ENCODE data around the gene TET2. TPM values are rescaled to one million over a fixed set of nuclear protein-coding genes. Genes with fewer than 3 reads are reported as not detected.

The TET2 gene
- total and polyA plus RNA-seq, 5 donors from 2014 or later: 9.9 to 53.2 (median 19.7) TPM

DNA sequence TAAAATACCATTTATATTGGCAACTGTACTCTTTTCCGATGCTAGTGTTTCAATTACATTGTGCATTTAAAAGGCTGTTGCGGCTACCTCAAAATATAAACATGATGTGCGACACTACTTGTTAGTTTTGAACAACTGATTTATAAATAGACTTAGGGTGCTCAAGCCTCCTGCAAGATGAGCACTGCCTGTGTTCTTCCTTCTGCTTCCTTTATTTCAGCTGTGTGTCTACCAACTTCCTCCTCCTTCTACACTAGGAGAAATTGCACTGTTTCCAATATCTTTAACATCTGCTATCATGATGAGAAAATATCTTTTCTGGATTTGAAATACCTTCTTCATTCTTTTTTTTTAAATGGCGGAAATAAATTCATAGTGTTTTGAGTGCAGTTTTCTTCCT lies 24.0 kb downstream of the TET2 start:
- H3K4me1 ChIP-seq (ENCODE audit: control insufficient read depth, insufficient read depth, low read length, poor library complexity, severe bottlenecking): no peaks in the 10 kb centered on the region
- ATAC-seq (ENCODE audit: low read depth in 2 of 2) (no peak), DNase-seq (no peak)
- no peaks in the 10 kb centered on the region for H3K27me3 ChIP-seq (ENCODE audit: control insufficient read depth, insufficient read depth, low read length)
- Mint-ChIP-seq H3K27me3 (no peaks in the 10 kb centered on the region), H3K9me3 (peaks cover 0 to 7% (median 5%) of the 10 kb centered on the region in 7 donors), H3K27ac (no peak overlapping the region), H3K4me3 (no peak overlapping the region), H3K4me1 (peaks cover 18 to 34% (median 25%) of the 10 kb centered on the region in 4 donors), H3K36me3 (peaks cover 42% of the 10 kb centered on the region)
- no peak overlapping the region for H3K27ac ChIP-seq (ENCODE audit: insufficient read depth, low read length, poor library complexity, severe bottlenecking)
- no peaks in the 10 kb centered on the region for H3K9me3 ChIP-seq (ENCODE audit: control insufficient read depth in 2 of 2, low read length in 2 of 2)
- peaks cover 19% of the 10 kb centered on the region for H3K36me3 ChIP-seq (ENCODE audit: control insufficient read depth, insufficient read depth, low read length)
- no peak overlapping the region for H3K4me3 ChIP-seq (ENCODE audit: low read depth, low read length)

DNA sequence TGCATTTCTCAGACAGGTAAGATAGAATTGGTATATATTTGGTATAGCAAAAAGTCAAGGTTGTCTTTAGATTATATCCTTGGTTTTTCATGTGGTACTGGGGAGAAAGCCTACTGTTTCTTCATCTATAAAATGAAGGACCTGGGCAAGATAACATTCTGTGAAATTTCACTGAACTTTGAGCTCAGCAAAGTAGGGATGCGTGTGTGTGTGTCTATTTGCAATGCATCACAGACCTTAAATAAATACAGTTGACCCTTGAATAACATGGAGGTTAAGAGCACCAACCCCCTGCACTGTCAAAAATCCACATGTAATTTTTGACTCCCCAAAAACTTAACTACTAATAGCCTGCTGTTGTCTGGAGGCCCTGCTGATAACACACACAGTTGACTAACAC lies 25.2 kb downstream of the TET2 start:
- Mint-ChIP-seq H3K4me1 (peaks cover 18 to 36% (median 25%) of the 10 kb centered on the region in 4 donors), H3K4me3 (no peak overlapping the region), H3K36me3 (peaks cover 49% of the 10 kb centered on the region), H3K9me3 (peaks cover 0 to 8% (median 5%) of the 10 kb centered on the region in 7 donors), H3K27ac (no peak overlapping the region), H3K27me3 (no peaks in the 10 kb centered on the region)
- no peaks in the 10 kb centered on the region for H3K9me3 ChIP-seq (ENCODE audit: control insufficient read depth in 2 of 2, low read length in 2 of 2)
- H3K27ac ChIP-seq (ENCODE audit: insufficient read depth, low read length, poor library complexity, severe bottlenecking): no peak overlapping the region
- peaks cover 19% of the 10 kb centered on the region for H3K36me3 ChIP-seq (ENCODE audit: control insufficient read depth, insufficient read depth, low read length)
- DNase-seq (no peak), ATAC-seq (ENCODE audit: low read depth in 2 of 2) (no peak)
- no peak overlapping the region for H3K4me3 ChIP-seq (ENCODE audit: low read depth, low read length)
- no peaks in the 10 kb centered on the region for H3K27me3 ChIP-seq (ENCODE audit: control insufficient read depth, insufficient read depth, low read length)
- no peaks in the 10 kb centered on the region for H3K4me1 ChIP-seq (ENCODE audit: control insufficient read depth, insufficient read depth, low read length, poor library complexity, severe bottlenecking)

DNA sequence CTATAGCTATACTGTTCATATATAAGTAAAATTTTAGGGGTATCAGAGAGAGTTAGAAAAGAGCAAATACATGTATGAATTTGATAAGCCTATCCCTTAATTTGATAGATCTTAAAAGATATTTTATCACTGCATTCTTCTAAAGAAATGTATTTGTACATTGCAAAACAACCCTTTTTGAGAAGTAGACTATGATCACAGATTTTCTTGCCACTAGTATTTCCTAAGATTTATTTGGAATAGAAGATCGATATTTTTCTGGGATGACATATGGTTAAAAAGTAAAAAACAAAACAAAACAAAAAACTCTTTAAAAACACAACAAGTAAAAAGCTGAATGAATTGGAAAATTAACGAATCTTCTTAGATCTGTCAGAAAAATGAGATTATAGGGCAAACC lies 27.4 kb downstream of the TET2 start:
- peaks cover 15% of the 10 kb centered on the region for H3K36me3 ChIP-seq (ENCODE audit: control insufficient read depth, insufficient read depth, low read length)

DNA sequence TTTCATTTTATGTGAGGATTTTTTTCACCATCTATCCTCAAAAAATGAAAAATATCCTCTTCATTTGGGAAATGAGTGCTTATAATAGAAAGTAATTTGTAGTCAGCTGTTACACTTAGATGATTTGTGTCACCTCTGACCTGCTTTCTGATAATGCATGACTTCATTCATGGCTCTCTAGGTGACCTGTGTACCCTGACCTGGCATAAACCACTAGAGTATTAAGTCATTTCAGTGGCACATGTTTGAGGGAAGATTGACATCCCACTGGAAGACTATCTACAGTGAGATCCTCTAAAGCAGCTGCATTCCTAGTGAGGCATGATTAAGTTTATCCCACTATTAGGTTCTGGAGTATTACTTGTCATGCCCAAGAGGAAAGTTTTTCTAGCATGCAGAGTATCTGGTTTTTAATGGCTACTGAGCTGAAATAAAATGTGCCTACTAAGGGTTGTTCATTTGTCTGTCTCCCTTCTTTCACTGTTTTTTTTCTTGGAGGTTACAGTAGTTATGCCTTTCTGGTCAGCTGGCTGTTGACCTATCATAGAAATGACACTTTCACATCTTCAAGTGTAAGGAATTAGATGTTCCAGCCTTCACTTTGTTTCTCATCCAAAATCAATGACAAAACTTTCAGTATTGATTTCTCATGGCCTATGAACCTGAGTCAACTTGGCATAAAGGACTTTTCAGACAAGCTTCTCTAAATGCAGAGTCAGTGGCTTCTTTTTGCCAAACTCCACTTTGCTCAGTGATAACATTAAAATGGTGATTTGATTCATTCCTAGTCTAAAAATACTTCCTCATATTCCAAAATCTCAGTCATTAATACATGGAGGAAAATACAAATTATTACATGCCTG lies 33.1 kb downstream of the TET2 start:
- H3K9me3 Mint-ChIP-seq: peaks cover 0 to 5% (median 4%) of the 10 kb centered on the region in 7 donors
- no peaks in the 10 kb centered on the region for H3K27me3 Mint-ChIP-seq
- H3K27ac ChIP-seq (ENCODE audit: insufficient read depth, low read length, poor library complexity, severe bottlenecking): no peak overlapping the region
- H3K4me3 Mint-ChIP-seq: no peak overlapping the region
- DNase-seq (no peak), ATAC-seq (ENCODE audit: low read depth in 2 of 2) (no peak)
- peaks cover 24 to 35% (median 28%) of the 10 kb centered on the region in 4 donors for H3K4me1 Mint-ChIP-seq
- H3K27ac Mint-ChIP-seq: no peak overlapping the region
- H3K4me3 ChIP-seq (ENCODE audit: low read depth, low read length): no peak overlapping the region
- H3K9me3 ChIP-seq (ENCODE audit: control insufficient read depth in 2 of 2, low read length in 2 of 2): no peaks in the 10 kb centered on the region
- peaks cover 4% of the 10 kb centered on the region for H3K4me1 ChIP-seq (ENCODE audit: control insufficient read depth, insufficient read depth, low read length, poor library complexity, severe bottlenecking)
- peaks cover 1% of the 10 kb centered on the region for H3K36me3 ChIP-seq (ENCODE audit: control insufficient read depth, insufficient read depth, low read length)
- peaks cover 25% of the 10 kb centered on the region for H3K36me3 Mint-ChIP-seq
- no peaks in the 10 kb centered on the region for H3K27me3 ChIP-seq (ENCODE audit: control insufficient read depth, insufficient read depth, low read length)

More for the DNA sequence above, 27.4 kb downstream of the TET2 start:
- Histone ChIP-seq H3K4me1 (ENCODE audit: control insufficient read depth, insufficient read depth, low read length, poor library complexity, severe bottlenecking) (no peaks in the 10 kb centered on the region), H3K9me3 (ENCODE audit: control insufficient read depth in 2 of 2, low read length in 2 of 2) (no peaks in the 10 kb centered on the region), H3K27me3 (ENCODE audit: control insufficient read depth, insufficient read depth, low read length) (no peaks in the 10 kb centered on the region), H3K4me3 (ENCODE audit: low read depth, low read length) (no peak overlapping the region), H3K27ac (ENCODE audit: insufficient read depth, low read length, poor library complexity, severe bottlenecking) (no peak overlapping the region)
- peaks cover 0 to 9% (median 5%) of the 10 kb centered on the region in 7 donors for H3K9me3 Mint-ChIP-seq
- peaks cover 36% of the 10 kb centered on the region for H3K36me3 Mint-ChIP-seq
- H3K4me3 Mint-ChIP-seq: no peak overlapping the region
- H3K27ac Mint-ChIP-seq: no peak overlapping the region
- ATAC-seq (ENCODE audit: low read depth in 2 of 2) (no peak), DNase-seq (no peak)
- H3K27me3 Mint-ChIP-seq: no peaks in the 10 kb centered on the region
- H3K4me1 Mint-ChIP-seq: peaks cover 16 to 34% (median 20%) of the 10 kb centered on the region in 4 donors

DNA sequence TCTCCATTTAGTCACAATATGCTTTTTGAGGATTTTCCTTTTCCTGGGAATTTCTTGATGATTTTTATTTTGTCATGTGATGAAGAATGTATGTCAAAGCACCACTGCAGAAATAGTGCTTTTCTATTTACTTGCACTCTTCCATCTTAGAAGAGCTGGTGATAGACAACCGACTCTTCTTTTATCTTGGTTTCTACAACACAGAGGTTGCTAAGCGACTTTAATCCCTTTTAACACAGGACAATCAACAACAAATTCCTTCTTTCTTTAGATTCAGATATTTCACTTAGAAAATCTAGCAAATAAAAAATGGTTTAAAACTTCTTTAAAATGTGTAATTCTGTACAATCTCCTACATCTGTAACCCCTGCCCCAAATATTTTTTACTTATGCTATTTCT lies 34.6 kb downstream of the TET2 start:
- ATAC-seq (ENCODE audit: low read depth in 2 of 2) (no peak), DNase-seq (no peak)
- no peak overlapping the region for H3K27ac Mint-ChIP-seq
- H3K27ac ChIP-seq (ENCODE audit: insufficient read depth, low read length, poor library complexity, severe bottlenecking): no peak overlapping the region
- H3K36me3 ChIP-seq (ENCODE audit: control insufficient read depth, insufficient read depth, low read length): no peaks in the 10 kb centered on the region
- H3K27me3 ChIP-seq (ENCODE audit: control insufficient read depth, insufficient read depth, low read length): no peaks in the 10 kb centered on the region
- no peaks in the 10 kb centered on the region for H3K9me3 ChIP-seq (ENCODE audit: control insufficient read depth in 2 of 2, low read length in 2 of 2)
- no peaks in the 10 kb centered on the region for H3K27me3 Mint-ChIP-seq
- peaks cover 28 to 34% (median 29%) of the 10 kb centered on the region in 4 donors for H3K4me1 Mint-ChIP-seq
- H3K36me3 Mint-ChIP-seq: peaks cover 16% of the 10 kb centered on the region
- H3K4me1 ChIP-seq (ENCODE audit: control insufficient read depth, insufficient read depth, low read length, poor library complexity, severe bottlenecking): peaks cover 4% of the 10 kb centered on the region
- peaks cover 0 to 5% (median 2%) of the 10 kb centered on the region in 7 donors for H3K9me3 Mint-ChIP-seq
- no peak overlapping the region for H3K4me3 ChIP-seq (ENCODE audit: low read depth, low read length)
- H3K4me3 Mint-ChIP-seq: no peak overlapping the region

DNA sequence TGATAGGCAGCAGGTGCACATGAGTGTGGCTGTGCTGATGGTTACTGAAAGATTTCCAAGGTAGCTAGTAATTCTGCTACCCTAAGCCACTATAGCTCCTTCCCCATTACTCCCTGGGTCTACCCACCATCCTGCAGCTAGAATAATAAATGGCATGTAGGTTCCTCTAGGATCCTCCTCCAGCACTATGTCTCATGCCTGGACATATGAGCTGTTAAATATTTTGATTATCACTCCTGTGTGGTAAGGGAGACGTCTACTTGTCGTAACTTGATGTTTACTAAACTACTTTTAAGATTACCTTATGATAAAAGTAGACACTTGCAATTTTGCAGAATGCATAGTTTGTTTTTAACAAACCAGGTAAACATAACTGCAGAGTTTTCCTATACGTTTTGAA lies 35.5 kb downstream of the TET2 start:
- Mint-ChIP-seq H3K36me3 (peaks cover 11% of the 10 kb centered on the region), H3K27ac (no peak overlapping the region), H3K9me3 (peaks cover 0 to 2% (median 0%) of the 10 kb centered on the region in 7 donors), H3K4me1 (peaks cover 24 to 31% (median 29%) of the 10 kb centered on the region in 4 donors), H3K4me3 (no peak overlapping the region), H3K27me3 (no peaks in the 10 kb centered on the region)
- H3K27me3 ChIP-seq (ENCODE audit: control insufficient read depth, insufficient read depth, low read length): no peaks in the 10 kb centered on the region
- H3K36me3 ChIP-seq (ENCODE audit: control insufficient read depth, insufficient read depth, low read length): no peaks in the 10 kb centered on the region
- peaks cover 4% of the 10 kb centered on the region for H3K4me1 ChIP-seq (ENCODE audit: control insufficient read depth, insufficient read depth, low read length, poor library complexity, severe bottlenecking)
- no peak overlapping the region for H3K4me3 ChIP-seq (ENCODE audit: low read depth, low read length)
- no peaks in the 10 kb centered on the region for H3K9me3 ChIP-seq (ENCODE audit: control insufficient read depth in 2 of 2, low read length in 2 of 2)
- DNase-seq (no peak), ATAC-seq (ENCODE audit: low read depth in 2 of 2) (no peak)
- H3K27ac ChIP-seq (ENCODE audit: insufficient read depth, low read length, poor library complexity, severe bottlenecking): no peak overlapping the region

DNA sequence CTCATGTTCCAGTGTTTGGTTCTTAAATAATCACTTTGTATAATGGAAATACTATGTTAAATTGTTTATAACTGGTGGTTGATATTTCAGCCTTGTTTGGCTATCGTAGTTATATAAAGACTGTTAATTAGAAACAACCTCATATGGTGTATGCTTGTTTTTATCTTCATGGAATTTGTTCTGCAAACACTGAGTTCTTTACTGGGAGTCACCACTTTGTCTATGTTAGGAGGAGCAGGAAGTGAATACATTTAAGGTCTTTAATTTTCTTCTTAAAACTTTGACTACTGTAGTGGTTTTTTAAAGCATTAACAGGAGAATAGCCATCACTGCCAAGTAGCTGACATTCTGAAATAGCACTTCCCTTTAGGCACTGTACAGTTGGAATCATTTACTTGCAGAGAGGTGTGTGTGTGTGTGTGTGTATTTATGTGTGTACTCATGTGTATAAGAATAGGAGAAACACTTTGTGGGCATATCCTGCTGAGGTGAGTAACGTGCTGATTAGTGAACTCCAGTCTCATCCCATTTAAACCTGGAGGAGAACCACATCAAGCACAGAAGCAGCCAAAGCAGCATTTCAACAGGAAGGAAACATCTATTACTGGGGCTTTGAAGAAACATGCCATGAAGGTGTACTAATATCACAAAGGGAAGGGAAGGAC lies 37.8 kb downstream of the TET2 start:
- Mint-ChIP-seq H3K27me3 (no peaks in the 10 kb centered on the region), H3K27ac (peak overlapping the region in 1 of 3 donors; percentile 3), H3K4me1 (peaks cover 23 to 39% (median 33%) of the 10 kb centered on the region in 4 donors), H3K36me3 (peaks cover 20% of the 10 kb centered on the region), H3K9me3 (peaks cover 0 to 2% (median 0%) of the 10 kb centered on the region in 7 donors), H3K4me3 (peak overlapping the region in 2 of 4 donors; percentile 15 to 57)
- no peaks in the 10 kb centered on the region for H3K36me3 ChIP-seq (ENCODE audit: control insufficient read depth, insufficient read depth, low read length)
- H3K4me3 ChIP-seq (ENCODE audit: low read depth, low read length): no peak overlapping the region
- DNase-seq: no peak
- ATAC-seq (ENCODE audit: low read depth in 2 of 2): no peak
- H3K9me3 ChIP-seq (ENCODE audit: control insufficient read depth in 2 of 2, low read length in 2 of 2): no peaks in the 10 kb centered on the region
- no peak overlapping the region for H3K27ac ChIP-seq (ENCODE audit: insufficient read depth, low read length, poor library complexity, severe bottlenecking)
- peaks cover 4% of the 10 kb centered on the region for H3K4me1 ChIP-seq (ENCODE audit: control insufficient read depth, insufficient read depth, low read length, poor library complexity, severe bottlenecking)
- H3K27me3 ChIP-seq (ENCODE audit: control insufficient read depth, insufficient read depth, low read length): no peaks in the 10 kb centered on the region
